ENCODE measurements around the gene FGF14.

The FGF14 gene

GRCh38 chr13:101718496-101718895 lies 683.4 kb downstream of the FGF14 start:
- no peak for DNase-seq (ENCODE audit: low spot score)

- no peak for DNase-seq (ENCODE audit: low spot score)
Observed at GRCh38 chr13:101717353-101717752, 684.5 kb downstream of the FGF14 start.

DNA sequence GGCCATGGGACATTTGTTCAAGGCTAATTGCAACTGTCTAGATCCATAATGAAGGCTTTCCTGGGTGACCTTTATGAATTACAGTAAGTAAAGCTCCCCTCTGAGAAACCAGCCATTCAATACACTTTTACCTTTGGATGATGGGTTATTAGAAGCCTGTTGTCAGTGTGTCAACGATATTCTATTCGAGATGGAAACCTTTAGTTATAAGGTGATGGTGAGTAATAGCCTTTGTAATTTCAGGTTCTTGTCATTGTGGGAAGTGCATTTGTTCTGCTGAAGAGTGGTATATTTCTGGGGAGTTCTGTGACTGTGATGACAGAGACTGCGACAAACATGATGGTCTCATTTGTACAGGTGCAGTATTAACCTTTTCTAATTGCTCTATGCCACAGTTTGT lies 687.7 kb downstream of the FGF14 start:
- DNase-seq (ENCODE audit: low spot score), result no peak

GRCh38 chr13:101712026-101712348 lies 689.9 kb downstream of the FGF14 start:
- DNase-seq (ENCODE audit: low spot score), result no peak

- DNase-seq (ENCODE audit: low spot score), result no peak
Observed at GRCh38 chr13:101711307-101712025, 690.4 kb downstream of the FGF14 start.

- DNase-seq (ENCODE audit: low spot score), result no peak
Observed at GRCh38 chr13:101709952-101710351, 691.9 kb downstream of the FGF14 start.

DNA sequence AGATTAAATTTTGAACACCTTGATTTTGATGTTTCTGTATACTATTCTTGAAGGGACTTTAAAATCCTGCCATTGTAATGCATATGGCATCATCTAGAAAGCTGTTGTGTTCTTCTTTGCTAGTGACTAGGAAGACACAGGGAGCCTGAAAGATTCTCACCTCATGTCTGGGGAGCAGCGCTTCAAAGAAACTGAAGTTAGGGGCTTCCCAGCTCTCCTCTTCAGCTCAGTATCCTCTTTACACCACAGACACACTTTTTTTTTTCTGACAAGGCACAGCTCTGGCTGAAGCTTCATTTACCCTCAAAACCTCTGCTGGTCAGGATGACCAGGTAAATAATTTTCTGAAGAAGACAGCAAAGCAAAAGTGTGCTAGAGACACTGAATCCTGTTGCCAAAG lies 693.7 kb downstream of the FGF14 start:
- DNase-seq (ENCODE audit: low spot score), result no peak

DNA sequence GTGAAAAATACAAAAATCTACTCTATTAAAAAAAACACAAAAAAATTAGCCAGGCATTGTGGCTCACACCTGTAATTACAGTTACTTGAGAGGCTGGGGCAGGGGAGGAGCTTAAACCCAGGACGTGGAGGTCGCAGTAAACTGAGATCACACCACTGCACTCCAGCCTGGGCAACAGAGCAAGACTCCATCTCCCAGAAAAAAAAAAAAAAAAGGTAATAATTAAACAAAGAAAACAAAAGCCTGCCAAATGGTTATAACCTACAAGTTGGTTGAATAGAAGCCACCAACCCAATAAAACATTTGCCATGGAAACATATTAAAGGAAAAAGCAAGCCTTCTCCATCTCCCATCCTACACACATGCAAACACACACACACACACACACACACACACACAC lies 694.2 kb downstream of the FGF14 start:
- no peak for DNase-seq (ENCODE audit: low spot score)

DNA sequence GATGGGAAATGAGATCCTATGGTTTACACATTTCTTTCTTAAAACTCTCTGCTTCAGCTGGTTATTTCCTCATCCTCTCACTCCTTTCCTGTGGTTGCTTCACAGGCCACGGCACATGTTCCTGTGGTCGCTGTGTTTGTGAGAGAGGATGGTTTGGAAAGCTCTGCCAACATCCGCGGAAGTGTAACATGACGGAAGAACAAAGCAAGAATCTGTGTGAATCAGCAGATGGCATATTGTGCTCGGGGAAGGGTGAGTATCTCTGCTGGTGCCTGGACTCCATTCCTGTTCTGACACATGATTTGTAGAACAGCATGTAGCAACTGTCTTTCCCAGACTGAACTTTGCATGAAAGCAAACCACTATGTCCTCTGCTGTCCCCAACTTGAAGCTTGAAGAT lies 695.2 kb downstream of the FGF14 start:
- no peak for DNase-seq (ENCODE audit: low spot score)

DNA sequence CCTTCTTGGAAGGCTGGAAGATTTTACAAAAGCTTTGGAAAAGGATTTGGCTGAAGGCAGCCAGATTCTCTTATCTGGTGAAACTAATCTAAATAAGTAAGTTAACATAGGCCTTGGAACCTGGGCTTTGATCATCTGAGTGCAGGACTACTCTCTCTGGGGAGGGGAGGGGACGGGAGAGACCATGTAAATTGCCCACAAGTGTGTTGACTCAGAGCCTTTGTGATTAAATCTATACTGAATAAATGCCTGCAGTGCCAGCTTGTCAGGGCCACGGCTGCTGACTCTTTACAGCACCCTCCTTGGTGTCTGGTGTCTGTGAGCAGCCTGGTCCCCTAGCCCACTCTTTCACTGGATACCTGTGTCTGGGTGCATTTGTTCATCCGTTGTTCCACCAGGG lies 698.0 kb downstream of the FGF14 start:
- DNase-seq (ENCODE audit: low spot score), result no peak

GRCh38 chr13:101703081-101703480 lies 698.8 kb downstream of the FGF14 start:
- no peak for DNase-seq (ENCODE audit: low spot score)

DNA sequence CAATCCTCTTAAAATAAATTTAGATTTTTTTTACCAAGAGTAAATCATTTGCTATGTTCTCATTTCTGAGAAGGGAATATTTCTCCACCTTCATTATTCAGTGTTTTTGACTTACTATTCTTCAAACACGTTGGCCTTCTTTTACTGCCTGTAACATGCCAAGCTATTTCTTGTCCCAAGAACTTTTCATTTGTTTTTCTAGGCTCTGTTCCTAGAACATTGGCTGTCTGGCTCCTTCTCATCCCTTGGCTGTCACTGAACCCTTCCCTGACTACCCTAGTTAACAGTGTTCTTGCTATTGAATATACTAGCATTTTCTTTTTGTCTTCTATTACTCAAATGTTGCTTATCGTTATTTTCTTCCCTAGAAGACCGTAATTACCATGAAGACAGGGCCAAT lies 701.2 kb downstream of the FGF14 start:
- no peak for DNase-seq (ENCODE audit: low spot score)

DNA sequence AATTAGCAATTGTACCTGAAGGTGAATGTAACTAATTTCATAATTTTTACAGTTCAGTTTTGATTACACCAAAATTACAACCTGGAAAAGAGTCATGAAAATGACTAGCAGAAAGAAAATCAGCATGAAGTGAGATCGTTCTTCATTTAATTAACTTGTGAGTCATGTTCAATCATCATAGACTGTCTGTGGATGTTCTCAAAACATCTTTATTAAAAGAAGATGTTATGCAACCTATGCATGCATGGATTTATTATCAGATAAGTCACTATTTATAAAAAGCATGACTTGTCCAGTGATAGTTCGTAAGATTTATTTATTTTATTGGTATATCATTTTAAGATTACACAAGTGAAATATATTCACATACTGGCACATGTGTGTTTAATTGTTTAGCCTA lies 703.4 kb downstream of the FGF14 start:
- DNase-seq (ENCODE audit: low spot score), result no peak

- DNase-seq (ENCODE audit: low spot score), result no peak
Observed at GRCh38 chr13:101697745-101698144, 704.1 kb downstream of the FGF14 start.

DNA sequence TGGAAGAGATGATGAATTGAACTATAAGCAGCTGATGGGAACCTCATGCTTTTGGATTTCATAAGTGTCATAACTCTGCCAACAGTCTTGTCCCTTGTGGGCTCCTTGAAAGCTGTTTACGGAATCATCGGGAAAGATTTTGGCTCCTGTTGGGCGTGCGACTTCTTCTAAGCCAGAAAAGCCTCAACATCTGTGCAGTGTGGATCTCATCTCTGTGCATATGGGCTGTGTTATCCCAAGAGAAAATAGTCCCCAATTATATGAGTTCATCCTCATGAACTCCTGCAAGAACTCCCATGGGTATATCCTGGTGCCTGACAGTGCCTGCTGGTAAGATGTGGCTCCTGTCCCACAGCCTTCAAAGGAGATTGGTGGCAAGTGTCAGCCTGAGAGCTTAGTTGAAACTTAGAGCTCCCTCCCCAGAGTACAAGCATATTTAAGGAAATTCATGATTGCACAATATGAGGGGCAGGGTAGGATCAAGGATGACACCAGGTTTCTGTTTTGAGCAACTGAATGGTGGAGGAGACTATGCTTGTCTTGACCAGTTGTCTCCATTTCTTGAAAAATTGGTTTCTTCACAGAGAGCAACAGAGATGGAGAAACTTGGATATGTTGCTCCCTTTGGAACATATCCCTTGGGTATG lies 705.9 kb downstream of the FGF14 start:
- no peak for DNase-seq (ENCODE audit: low spot score)

GRCh38 chr13:101691341-101691860 lies 710.4 kb downstream of the FGF14 start:
- DNase-seq (ENCODE audit: low spot score), result no peak

- DNase-seq (ENCODE audit: low spot score), result no peak
Observed at GRCh38 chr13:101690871-101691270, 711.0 kb downstream of the FGF14 start.

DNA sequence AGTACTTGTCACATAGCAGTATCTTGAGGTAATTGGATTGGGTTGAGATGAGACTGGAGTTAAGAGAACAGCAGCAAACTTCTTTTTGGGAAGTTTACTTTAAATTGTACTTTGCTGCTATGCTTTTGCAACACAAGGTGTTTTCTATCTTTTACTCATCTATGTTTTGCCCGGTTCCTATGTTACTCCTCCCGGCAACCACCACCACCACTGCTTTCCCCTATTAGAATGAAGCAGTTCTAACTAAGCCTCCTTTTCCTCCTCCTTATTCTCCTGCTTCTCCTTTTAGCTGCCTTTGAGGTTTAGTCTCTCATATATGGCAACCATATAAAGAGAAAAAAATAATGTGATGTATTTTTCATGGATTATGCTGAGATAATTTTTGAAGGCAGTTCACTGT lies 715.8 kb downstream of the FGF14 start:
- no peak for DNase-seq (ENCODE audit: low spot score)

- DNase-seq (ENCODE audit: low spot score), result no peak
Observed at GRCh38 chr13:101681834-101682233, 720.0 kb downstream of the FGF14 start.

DNA sequence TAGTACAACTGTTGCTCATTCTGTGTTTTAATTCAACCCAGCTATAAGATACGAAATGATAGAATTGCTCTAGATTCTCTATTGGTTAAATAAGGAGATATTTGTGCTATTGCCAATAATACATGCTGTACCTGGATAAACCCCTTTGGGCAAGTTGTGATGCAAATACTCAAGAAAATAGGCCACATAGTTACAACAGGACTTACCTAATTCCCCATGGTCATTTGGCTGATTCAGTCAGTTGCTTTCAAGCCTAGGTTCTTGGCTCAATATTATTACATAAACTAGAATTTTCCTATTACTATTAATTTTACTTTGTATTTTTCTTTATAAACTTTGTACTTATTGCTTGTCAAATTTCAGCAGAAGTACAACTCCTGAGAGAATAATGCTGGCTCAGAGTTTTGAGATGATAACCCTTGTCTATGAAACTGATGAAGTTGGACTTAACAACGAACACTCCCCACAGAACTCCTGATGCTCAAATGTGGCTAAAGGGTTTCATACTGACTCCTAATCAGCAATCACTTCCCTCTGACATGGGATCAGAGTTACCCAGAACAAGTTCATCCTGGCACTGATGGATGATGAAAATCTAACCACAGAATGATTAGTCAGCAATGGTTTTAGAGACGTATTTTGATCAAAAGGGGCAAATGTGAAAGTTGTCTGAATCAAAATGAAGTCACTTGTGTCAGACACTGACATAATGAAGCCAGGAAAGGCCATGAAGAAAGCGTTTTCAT lies 728.3 kb downstream of the FGF14 start:
- no peak for DNase-seq (ENCODE audit: low spot score)

DNA sequence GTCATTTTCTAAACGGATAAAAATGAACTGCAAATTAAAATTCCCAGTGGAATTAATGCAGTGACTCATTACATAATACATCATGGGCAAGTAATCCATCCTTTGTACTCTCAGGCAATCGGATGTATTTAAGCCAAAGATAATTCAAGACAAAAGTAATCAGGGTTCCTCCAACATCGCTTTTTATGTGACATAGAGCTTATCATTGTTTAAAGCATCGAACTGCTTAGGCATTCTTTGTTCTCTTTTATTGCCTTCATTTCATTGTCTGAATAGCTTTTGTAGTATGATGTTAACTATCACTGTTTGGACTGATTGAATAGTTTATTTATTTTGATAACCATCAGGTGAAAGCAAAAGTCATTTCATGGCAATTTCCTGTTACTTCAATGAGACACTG lies 740.0 kb downstream of the FGF14 start:
- no peak for DNase-seq (ENCODE audit: low spot score)
